ENCODE data around the gene FZD7. TPM values are rescaled to one million over a fixed set of nuclear protein-coding genes. Genes with fewer than 3 reads are reported as not detected.

The FZD7 gene
- total and polyA plus RNA-seq, 10 donors = 0.87 to 4.4 (median 1.9) TPM

- TF ChIP-seq POLR2AphosphoS5 (IDR thresholded peaks at IDR 0.05) (no peak), POLR2A (IDR thresholded peaks at IDR 0.05) (no peak), CTCF (IDR thresholded peaks at IDR 0.05 in 8 of 11, conservative IDR thresholded peaks at IDR 0.05 in 3 of 11) (no peak)
- peaks cover 0 to 8% (median 0%) of the 10 kb centered on the region in 7 donors for H3K27me3 ChIP-seq (replicated peaks in 1 of 7)
Observed at GRCh38 chr2:202007015-202007982, 26.4 kb upstream of the FZD7 start.

GRCh38 chr2:202007983-202008354, 25.7 kb upstream of the FZD7 start:
- Histone ChIP-seq H3K4me3 (no peak overlapping the region), H3K9me3 (no peaks in the 10 kb centered on the region), H3K36me3 (no peaks in the 10 kb centered on the region), H3K27me3 (replicated peaks in 1 of 7) (peaks cover 0 to 8% (median 0%) of the 10 kb centered on the region in 7 donors), H3K4me1 (peaks cover 0 to 3% (median 0%) of the 10 kb centered on the region in 6 donors), H3K27ac (no peak overlapping the region)
- no peak for DNase-seq
- TF ChIP-seq POLR2A (IDR thresholded peaks at IDR 0.05) = no peak
- no peak for TF ChIP-seq CTCF (IDR thresholded peaks at IDR 0.05 in 8 of 11, conservative IDR thresholded peaks at IDR 0.05 in 3 of 11)
- no peak for TF ChIP-seq POLR2AphosphoS5 (IDR thresholded peaks at IDR 0.05)
- intact Hi-C loops (cut with DNase I; ENCODE audit: low total_unique reads) = no loop called here
- WGBS, 5 donors = 68 to 100% (median 90%) methylated on average over 2 of the region's 2 CpGs

More at GRCh38 chr2:202007015-202007982, 26.4 kb upstream of the FZD7 start:
- no peak for DNase-seq
- H3K36me3 ChIP-seq = no peaks in the 10 kb centered on the region
- no peak overlapping the region for H3K27ac ChIP-seq
- peaks cover 0 to 3% (median 0%) of the 10 kb centered on the region in 6 donors for H3K4me1 ChIP-seq
- H3K9me3 ChIP-seq = no peaks in the 10 kb centered on the region
- no peak overlapping the region for H3K4me3 ChIP-seq
- intact Hi-C loops (cut with DNase I; ENCODE audit: low total_unique reads) = no loop called here
- WGBS, 5 donors = 79 to 94% (median 87%) methylated on average over 7 of the region's 7 CpGs

GRCh38 chr2:202009019-202009481, 24.6 kb upstream of the FZD7 start:
- no peaks in the 10 kb centered on the region for H3K4me1 ChIP-seq
- intact Hi-C loops (cut with DNase I; ENCODE audit: low total_unique reads) = no loop called here
- no peak overlapping the region for H3K27ac ChIP-seq
- H3K27me3 ChIP-seq (replicated peaks in 1 of 7) = peaks cover 0 to 12% (median 5%) of the 10 kb centered on the region in 7 donors
- H3K9me3 ChIP-seq = no peaks in the 10 kb centered on the region
- no peak overlapping the region for H3K4me3 ChIP-seq
- TF ChIP-seq POLR2AphosphoS5 (IDR thresholded peaks at IDR 0.05) (no peak), POLR2A (IDR thresholded peaks at IDR 0.05) (no peak), CTCF (IDR thresholded peaks at IDR 0.05 in 8 of 11, conservative IDR thresholded peaks at IDR 0.05 in 3 of 11) (no peak)
- H3K36me3 ChIP-seq = no peaks in the 10 kb centered on the region
- no peak for DNase-seq
- WGBS, 5 donors = 57 to 68% (median 66%) methylated on average over 5 of the region's 5 CpGs

GRCh38 chr2:202009581-202009980, 24.1 kb upstream of the FZD7 start:
- no peak for DNase-seq
- intact Hi-C loops (cut with DNase I; ENCODE audit: low total_unique reads) = no loop called here
- Histone ChIP-seq H3K9me3 (no peaks in the 10 kb centered on the region), H3K27me3 (replicated peaks in 1 of 7) (peaks cover 0 to 12% (median 5%) of the 10 kb centered on the region in 7 donors), H3K36me3 (no peaks in the 10 kb centered on the region), H3K4me1 (no peaks in the 10 kb centered on the region), H3K27ac (no peak overlapping the region), H3K4me3 (no peak overlapping the region)
- no peak for TF ChIP-seq POLR2AphosphoS5 (IDR thresholded peaks at IDR 0.05)
- no peak for TF ChIP-seq CTCF (IDR thresholded peaks at IDR 0.05 in 8 of 11, conservative IDR thresholded peaks at IDR 0.05 in 3 of 11)
- no peak for TF ChIP-seq POLR2A (IDR thresholded peaks at IDR 0.05)
- 81 to 96% (median 89%) methylated on average over 7 of the region's 7 CpGs for WGBS, 5 donors
